ENCODE results near the gene DALRD3. TPM values are rescaled to one million over a fixed set of nuclear protein-coding genes. Genes with fewer than 3 reads are reported as not detected.

DALRD3 gene
- total RNA-seq, 3 donors from 2014 or later: 23.9 to 32.3 (median 25.4) TPM

- Mint-ChIP-seq H3K4me1 (ENCODE audit: low read depth) (peaks cover 19% of the 10 kb centered on the region), H3K9me3 (no peaks in the 10 kb centered on the region), H3K27me3 (ENCODE audit: low read depth) (no peaks in the 10 kb centered on the region), H3K4me3 (no peak overlapping the region), H3K36me3 (ENCODE audit: insufficient read depth) (peaks cover 3% of the 10 kb centered on the region)
- no peak for ATAC-seq
- DNase-seq: no peak
Measured at GRCh38 chr3:49004352-49005302, 13.8 kb downstream of the DALRD3 start.

- Mint-ChIP-seq H3K27me3 (ENCODE audit: low read depth) (no peaks in the 10 kb centered on the region), H3K9me3 (no peaks in the 10 kb centered on the region), H3K4me1 (ENCODE audit: low read depth) (no peaks in the 10 kb centered on the region), H3K36me3 (ENCODE audit: insufficient read depth) (no peaks in the 10 kb centered on the region), H3K4me3 (no peak overlapping the region)
- ATAC-seq (no peak), DNase-seq (no peak)
Measured at GRCh38 chr3:49001155-49001554, 17.2 kb downstream of the DALRD3 start.

DNA sequence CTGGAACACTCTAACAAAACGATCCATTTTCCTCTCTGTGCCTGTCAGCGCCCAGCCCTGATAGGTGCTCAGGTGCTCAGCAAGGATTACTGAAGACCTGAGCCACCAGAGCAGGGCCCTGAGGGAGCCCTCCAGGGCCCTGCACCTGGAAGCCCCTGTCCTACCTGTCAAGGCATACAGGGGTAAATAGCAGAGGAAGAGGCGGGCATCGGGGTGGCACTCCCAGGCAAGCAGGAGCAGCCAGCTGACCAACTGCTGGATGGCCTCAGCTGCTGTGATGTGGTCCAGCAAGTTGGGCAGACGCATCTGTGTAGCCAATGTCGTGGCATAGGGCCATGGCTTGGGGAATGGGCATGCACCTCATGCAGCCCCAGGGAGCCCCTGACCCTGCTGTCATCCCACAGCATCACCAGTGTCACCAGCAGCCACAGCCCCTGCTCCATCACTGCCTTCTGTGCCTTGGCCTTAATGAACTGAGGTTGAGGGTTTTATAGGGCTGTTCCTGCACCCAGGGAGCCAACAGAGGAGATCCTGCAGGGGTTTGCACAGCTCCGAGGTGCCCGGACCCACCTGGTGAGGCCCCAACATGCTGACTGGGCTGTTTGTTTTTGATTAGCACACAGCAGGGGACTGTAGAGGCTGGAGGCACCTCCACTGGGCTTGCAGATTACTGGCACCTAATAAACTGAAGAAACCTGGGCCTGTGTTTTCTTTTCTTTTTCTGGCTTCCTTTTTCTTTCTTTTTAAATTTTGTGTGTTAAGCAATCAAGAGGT is 19.1 kb downstream of the DALRD3 start:
- H3K4me3 Mint-ChIP-seq: no peak overlapping the region

GRCh38 chr3:48997714-48998637 is 20.4 kb downstream of the DALRD3 start:
- ATAC-seq: no peak
- Mint-ChIP-seq H3K4me1 (ENCODE audit: low read depth) (peaks cover 6% of the 10 kb centered on the region), H3K36me3 (ENCODE audit: insufficient read depth) (peaks cover 6% of the 10 kb centered on the region), H3K27me3 (ENCODE audit: low read depth) (no peaks in the 10 kb centered on the region), H3K9me3 (no peaks in the 10 kb centered on the region), H3K4me3 (no peak overlapping the region)
- DNase-seq: no peak

More for the DNA sequence above, 19.1 kb downstream of the DALRD3 start:
- DNase-seq (no peak), ATAC-seq (no peak)
- Mint-ChIP-seq H3K36me3 (ENCODE audit: insufficient read depth) (peaks cover 4% of the 10 kb centered on the region), H3K9me3 (no peaks in the 10 kb centered on the region), H3K27me3 (ENCODE audit: low read depth) (no peaks in the 10 kb centered on the region), H3K4me1 (ENCODE audit: low read depth) (no peaks in the 10 kb centered on the region)

GRCh38 chr3:48997102-48997635 is 21.2 kb downstream of the DALRD3 start:
- H3K4me1 Mint-ChIP-seq (ENCODE audit: low read depth): peaks cover 6% of the 10 kb centered on the region
- peaks cover 6% of the 10 kb centered on the region for H3K36me3 Mint-ChIP-seq (ENCODE audit: insufficient read depth)
- H3K4me3 Mint-ChIP-seq: no peak overlapping the region
- no peaks in the 10 kb centered on the region for H3K27me3 Mint-ChIP-seq (ENCODE audit: low read depth)
- H3K9me3 Mint-ChIP-seq: no peaks in the 10 kb centered on the region
- no peak for DNase-seq
- ATAC-seq: no peak

DNA sequence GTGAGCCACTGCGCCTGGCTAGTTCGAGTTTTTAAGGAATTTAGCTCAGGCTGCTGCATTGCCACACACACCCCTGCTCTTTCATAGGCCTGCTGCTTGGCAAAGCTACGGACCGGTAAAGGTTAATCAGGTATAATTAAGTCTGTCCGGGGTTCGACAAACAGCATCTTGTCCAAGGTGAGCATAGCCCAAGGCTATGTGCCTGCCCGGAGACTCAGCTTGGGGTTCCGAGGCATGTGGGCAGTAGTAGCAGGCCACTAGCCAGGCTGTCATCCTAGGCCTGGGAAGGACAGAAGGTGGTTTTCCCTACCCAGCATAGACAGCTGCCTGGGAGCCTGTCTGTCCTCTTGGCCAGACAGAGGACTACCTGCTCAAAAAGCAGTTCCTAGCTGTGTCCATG is 21.7 kb downstream of the DALRD3 start:
- Mint-ChIP-seq H3K27me3 (ENCODE audit: low read depth) (no peaks in the 10 kb centered on the region), H3K9me3 (no peaks in the 10 kb centered on the region), H3K4me3 (no peak overlapping the region), H3K36me3 (ENCODE audit: insufficient read depth) (peaks cover 6% of the 10 kb centered on the region), H3K4me1 (ENCODE audit: low read depth) (peaks cover 12% of the 10 kb centered on the region)
- no peak for DNase-seq
- no peak for ATAC-seq

DNA sequence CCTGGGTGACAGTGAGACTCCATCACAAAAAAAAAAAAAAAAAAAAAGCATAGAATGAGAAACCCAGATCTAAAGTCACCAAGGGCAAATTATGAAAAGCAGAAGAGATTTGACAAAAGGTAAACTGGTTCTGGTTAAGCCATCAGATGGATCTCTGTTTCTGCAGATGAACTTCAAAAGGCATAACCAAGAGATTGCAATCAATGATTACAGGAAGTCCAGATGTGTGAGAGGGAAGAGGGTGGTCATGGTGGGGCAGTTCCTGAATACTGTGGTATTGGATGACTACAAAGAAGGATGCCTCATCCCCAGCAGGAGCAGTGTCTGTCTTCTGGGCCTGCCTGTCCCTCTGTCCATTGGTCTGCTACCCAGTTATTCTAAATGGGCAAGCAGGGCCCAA is 24.5 kb downstream of the DALRD3 start:
- Mint-ChIP-seq H3K4me1 (ENCODE audit: low read depth) (peaks cover 28% of the 10 kb centered on the region), H3K4me3 (no peak overlapping the region), H3K9me3 (no peaks in the 10 kb centered on the region), H3K27me3 (ENCODE audit: low read depth) (no peaks in the 10 kb centered on the region), H3K36me3 (ENCODE audit: insufficient read depth) (peaks cover 6% of the 10 kb centered on the region)
- DNase-seq (no peak), ATAC-seq (no peak)

GRCh38 chr3:48991851-48992545 is 26.4 kb downstream of the DALRD3 start:
- Mint-ChIP-seq H3K27me3 (ENCODE audit: low read depth) (no peaks in the 10 kb centered on the region), H3K36me3 (ENCODE audit: insufficient read depth) (peaks cover 6% of the 10 kb centered on the region), H3K9me3 (no peaks in the 10 kb centered on the region), H3K4me1 (ENCODE audit: low read depth) (peaks cover 36% of the 10 kb centered on the region), H3K4me3 (peak overlapping the region; percentile 91)
- ATAC-seq (no peak), DNase-seq (no peak)

DNA sequence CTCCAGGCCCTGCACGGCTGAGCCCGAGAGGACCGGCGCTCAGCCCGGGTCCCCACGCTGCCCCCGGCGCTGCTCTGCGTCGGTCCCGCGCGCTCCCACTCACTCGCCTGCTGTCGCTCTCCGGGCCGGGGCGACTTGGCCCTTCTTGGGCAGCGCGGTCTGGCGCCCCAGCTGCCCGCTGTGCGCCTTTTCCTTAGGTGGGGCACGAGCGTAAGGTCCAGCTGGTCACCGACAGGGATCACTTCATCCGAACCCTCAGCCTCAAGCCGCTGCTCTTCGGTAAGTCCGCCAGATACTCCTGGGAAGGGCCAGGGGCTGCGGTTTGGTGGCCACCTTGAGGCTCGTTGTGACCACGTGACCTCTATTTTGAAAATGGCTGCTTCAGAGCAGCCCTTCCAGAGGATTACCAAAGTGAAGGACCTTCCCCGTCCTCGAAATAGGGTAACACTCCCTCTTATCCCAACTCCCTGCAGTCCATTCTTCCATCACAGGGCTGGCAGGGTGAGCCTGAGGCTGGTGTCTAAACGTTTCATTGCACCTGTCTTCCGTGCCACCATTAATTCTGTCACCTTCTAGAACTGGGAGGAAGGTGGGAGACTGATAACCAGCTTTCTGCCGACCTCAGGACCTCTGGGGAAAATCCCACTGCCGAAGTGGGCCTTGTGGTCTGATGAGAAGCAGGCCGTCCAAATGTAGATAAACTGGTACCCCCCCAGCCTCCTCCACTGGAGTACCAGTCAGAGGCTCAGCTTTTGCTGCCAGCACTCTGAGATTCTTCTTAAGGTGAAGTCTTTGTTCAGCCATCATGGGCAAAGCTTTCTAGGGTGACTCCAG is 27.5 kb downstream of the DALRD3 start:
- no peak for DNase-seq
- Mint-ChIP-seq H3K36me3 (ENCODE audit: insufficient read depth) (peaks cover 6% of the 10 kb centered on the region), H3K4me3 (peak overlapping the region; percentile 91), H3K27me3 (ENCODE audit: low read depth) (no peaks in the 10 kb centered on the region), H3K9me3 (no peaks in the 10 kb centered on the region), H3K4me1 (ENCODE audit: low read depth) (peaks cover 36% of the 10 kb centered on the region)
- peak; percentile 24 to 33 for ATAC-seq

DNA sequence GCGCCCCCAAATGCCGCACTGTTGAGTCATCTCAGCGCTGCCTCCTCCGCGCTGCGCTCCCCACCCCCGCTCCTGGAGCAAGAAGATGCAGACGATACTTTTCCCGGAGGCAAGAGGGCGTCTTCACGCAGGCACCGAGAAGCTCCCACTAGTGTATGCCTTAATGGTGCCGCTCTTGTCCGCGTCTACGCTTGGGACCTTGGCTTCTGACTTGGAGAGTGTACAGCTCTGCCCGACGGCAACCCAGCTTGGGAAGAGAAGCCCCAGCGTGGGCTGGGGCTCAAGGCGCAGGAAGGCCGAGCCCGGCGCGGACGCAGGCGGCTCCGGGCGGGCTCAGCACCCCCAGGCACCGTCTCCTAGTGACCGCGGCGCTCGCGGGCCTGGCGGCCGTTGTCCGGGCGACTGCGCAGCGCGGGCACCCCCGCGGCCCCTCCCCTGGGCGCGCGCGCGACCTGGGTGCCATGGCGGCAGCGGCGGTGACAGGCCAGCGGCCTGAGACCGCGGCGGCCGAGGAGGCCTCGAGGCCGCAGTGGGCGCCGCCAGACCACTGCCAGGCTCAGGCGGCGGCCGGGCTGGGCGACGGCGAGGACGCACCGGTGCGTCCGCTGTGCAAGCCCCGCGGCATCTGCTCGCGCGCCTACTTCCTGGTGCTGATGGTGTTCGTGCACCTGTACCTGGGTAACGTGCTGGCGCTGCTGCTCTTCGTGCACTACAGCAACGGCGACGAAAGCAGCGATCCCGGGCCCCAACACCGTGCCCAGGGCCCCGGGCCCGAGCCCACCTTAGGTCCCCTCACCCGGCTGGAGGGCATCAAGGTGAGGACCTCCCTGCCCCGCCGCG is 28.4 kb downstream of the DALRD3 start, which contains the start of gene P4HTM:
Gene P4HTM (plus strand): TSS at position 446 of the 840 bp plus-strand sequence. CDS start 16 bp downstream, at position 462.
- ATAC-seq (peak; percentile 81 to 82), DNase-seq (peak; percentile 86)
- H3K4me1 Mint-ChIP-seq (ENCODE audit: low read depth): peaks cover 36% of the 10 kb centered on the region

GRCh38 chr3:48989126-48989795 is 29.1 kb downstream of the DALRD3 start:
- peak overlapping the region; percentile 91 for H3K4me3 Mint-ChIP-seq
- peak in 1 of 2 donors; percentile 1 for ATAC-seq
- H3K9me3 Mint-ChIP-seq: no peaks in the 10 kb centered on the region
- peaks cover 8% of the 10 kb centered on the region for H3K36me3 Mint-ChIP-seq (ENCODE audit: insufficient read depth)
- no peak for DNase-seq
- H3K27me3 Mint-ChIP-seq (ENCODE audit: low read depth): no peaks in the 10 kb centered on the region
- peaks cover 36% of the 10 kb centered on the region for H3K4me1 Mint-ChIP-seq (ENCODE audit: low read depth)

More for the DNA sequence above, 28.4 kb downstream of the DALRD3 start, which contains the start of gene P4HTM:
- peak within 1 kb of the TSS; percentile 91 for H3K4me3 Mint-ChIP-seq
- H3K9me3 Mint-ChIP-seq: no peaks in the 10 kb centered on the region
- H3K27me3 Mint-ChIP-seq (ENCODE audit: low read depth): no peaks in the 10 kb centered on the region
- H3K36me3 Mint-ChIP-seq (ENCODE audit: insufficient read depth): peaks cover 2% of the 10 kb centered on the region
